HEK293 (cell line): Measurements from ENCODE around the gene COPS9.

ENCODE experiments used
- ZNF561 ChIP-seq: fragments of 450-650 bp; IDR thresholded peaks from 2 replicates; pipeline ENCODE4 v1.5.1; 2018; ENCODE audit warnings: missing biosample characterization, missing genetic modification characterization, borderline replicate concordance
- ZNF600 ChIP-seq: fragments of 450-650 bp; formaldehyde crosslinking; IDR thresholded peaks from 2 replicates; pipeline ENCODE4 v1.5.1; 2016; ENCODE audit warnings: missing biosample characterization, missing genetic modification characterization
- TF ChIP-seq, protein P1 (sequence below): fragments of 450-650 bp; formaldehyde crosslinking; IDR thresholded peaks from 2 replicates; pipeline ENCODE4 v1.5.1; 2016; ENCODE audit warnings: missing biosample characterization, missing genetic modification characterization
- TF ChIP-seq, protein P2 (sequence below): fragments of 450-650 bp; formaldehyde crosslinking; IDR thresholded peaks from 2 replicates; pipeline ENCODE4 v1.5.1; 2016; ENCODE audit warnings: missing biosample characterization, missing genetic modification characterization

DNA sequence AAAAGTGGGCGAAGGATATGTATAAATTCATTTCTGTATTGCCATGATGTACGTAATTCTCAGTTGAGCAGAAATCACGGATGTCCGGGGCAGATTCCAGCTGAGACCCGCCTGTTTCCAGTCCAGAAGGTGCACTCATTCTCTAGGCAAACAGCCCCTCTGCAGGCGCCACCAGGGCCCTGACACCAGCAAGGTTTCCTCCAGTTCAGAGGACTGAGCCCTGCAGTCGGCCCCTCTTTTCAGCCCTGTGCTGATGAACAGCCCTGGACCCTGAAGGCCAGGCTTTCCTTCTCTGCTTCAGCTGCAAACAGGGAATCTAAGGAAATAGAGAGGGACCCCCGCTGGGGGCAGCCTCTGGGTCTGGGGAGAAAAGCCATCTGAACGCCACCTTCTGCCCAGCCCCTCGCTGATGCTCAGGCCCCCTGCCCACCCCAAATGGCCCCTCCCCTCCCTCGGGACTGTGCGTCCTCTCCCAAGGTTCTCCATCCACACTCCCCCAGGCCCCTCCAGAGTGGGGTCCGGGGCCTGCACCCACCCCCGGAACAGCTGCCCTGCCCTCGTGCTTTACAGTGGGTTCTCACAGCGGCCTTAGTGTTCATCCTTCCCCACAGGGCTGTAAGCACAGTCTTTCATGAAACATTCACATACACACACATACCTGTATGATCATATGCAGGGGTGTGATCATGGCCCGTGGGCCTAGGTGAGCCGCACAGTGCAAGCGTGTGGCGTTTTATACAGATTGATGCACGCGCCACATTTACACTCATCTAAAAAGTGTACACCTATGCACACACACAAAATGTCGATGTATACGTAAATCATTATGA, 12.1 kb downstream of the COPS9 start:
- TF ChIP-seq, protein P1, sequence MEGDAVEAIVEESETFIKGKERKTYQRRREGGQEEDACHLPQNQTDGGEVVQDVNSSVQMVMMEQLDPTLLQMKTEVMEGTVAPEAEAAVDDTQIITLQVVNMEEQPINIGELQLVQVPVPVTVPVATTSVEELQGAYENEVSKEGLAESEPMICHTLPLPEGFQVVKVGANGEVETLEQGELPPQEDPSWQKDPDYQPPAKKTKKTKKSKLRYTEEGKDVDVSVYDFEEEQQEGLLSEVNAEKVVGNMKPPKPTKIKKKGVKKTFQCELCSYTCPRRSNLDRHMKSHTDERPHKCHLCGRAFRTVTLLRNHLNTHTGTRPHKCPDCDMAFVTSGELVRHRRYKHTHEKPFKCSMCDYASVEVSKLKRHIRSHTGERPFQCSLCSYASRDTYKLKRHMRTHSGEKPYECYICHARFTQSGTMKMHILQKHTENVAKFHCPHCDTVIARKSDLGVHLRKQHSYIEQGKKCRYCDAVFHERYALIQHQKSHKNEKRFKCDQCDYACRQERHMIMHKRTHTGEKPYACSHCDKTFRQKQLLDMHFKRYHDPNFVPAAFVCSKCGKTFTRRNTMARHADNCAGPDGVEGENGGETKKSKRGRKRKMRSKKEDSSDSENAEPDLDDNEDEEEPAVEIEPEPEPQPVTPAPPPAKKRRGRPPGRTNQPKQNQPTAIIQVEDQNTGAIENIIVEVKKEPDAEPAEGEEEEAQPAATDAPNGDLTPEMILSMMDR (tag by site-specific recombination) = no peak
- TF ChIP-seq ZNF561 (tag by site-specific recombination) = no peak
- TF ChIP-seq, protein P2, sequence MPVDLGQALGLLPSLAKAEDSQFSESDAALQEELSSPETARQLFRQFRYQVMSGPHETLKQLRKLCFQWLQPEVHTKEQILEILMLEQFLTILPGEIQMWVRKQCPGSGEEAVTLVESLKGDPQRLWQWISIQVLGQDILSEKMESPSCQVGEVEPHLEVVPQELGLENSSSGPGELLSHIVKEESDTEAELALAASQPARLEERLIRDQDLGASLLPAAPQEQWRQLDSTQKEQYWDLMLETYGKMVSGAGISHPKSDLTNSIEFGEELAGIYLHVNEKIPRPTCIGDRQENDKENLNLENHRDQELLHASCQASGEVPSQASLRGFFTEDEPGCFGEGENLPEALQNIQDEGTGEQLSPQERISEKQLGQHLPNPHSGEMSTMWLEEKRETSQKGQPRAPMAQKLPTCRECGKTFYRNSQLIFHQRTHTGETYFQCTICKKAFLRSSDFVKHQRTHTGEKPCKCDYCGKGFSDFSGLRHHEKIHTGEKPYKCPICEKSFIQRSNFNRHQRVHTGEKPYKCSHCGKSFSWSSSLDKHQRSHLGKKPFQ (tag by site-specific recombination) = no peak
- TF ChIP-seq ZNF600 (tag by site-specific recombination) = no peak
